GM12801 (cell line): ENCODE results near the gene DEPP1.

ENCODE experiments used
- TF ChIP-seq, protein P1 (sequence below): IDR thresholded peaks from one replicate; pipeline ENCODE4 v1.5.1; 2011; ENCODE audit warnings: control low read depth; ENCODE audit not compliant: insufficient read length; ENCODE audit errors: extremely low read depth

The DEPP1 gene

DNA sequence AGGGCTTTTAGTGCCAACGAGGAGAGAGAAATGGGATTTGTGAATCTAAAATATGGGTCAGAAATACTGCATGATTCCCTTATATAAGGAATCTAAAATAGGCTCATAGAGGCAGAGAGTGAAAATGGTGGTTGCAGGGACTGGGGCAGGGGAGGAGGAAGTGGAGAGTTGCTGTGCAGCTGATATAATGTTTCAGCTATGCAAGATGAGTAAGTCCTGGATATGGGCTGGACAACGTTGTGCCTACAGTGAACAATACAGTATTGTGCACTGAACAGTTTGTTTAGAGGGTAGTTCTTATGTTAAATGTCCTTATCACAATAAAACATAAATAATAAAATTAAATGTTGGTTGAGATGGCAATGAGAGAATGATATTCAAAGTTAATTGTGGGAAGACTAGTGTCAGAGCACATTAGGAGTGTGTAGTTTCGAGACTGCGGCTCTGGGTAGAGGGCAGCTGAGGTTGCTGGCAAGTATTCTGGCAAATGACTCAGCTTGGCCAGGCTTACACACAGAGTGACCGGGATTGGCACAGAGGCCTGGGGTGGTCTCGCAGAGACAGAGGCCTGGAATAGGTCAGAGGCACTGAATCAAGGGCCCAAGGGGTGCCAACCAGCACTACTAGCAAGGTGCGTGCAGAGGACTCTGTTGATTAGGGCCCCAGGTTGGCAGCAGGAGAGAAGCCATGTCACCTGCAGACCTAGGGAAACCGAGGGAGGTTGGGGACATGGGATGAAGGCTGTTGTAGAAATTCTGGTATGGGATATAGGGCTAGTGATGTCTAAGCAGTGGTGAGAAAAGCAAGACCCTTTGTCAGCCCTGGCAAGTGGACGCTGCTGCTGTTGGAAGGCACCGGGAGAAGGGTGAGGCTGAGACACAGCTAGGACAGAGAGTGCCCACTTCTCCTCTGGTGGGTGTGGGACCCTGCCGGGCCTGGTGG, 2.8 kb upstream of the DEPP1 start:
- TF ChIP-seq, protein P1, sequence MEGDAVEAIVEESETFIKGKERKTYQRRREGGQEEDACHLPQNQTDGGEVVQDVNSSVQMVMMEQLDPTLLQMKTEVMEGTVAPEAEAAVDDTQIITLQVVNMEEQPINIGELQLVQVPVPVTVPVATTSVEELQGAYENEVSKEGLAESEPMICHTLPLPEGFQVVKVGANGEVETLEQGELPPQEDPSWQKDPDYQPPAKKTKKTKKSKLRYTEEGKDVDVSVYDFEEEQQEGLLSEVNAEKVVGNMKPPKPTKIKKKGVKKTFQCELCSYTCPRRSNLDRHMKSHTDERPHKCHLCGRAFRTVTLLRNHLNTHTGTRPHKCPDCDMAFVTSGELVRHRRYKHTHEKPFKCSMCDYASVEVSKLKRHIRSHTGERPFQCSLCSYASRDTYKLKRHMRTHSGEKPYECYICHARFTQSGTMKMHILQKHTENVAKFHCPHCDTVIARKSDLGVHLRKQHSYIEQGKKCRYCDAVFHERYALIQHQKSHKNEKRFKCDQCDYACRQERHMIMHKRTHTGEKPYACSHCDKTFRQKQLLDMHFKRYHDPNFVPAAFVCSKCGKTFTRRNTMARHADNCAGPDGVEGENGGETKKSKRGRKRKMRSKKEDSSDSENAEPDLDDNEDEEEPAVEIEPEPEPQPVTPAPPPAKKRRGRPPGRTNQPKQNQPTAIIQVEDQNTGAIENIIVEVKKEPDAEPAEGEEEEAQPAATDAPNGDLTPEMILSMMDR: no peak

DNA sequence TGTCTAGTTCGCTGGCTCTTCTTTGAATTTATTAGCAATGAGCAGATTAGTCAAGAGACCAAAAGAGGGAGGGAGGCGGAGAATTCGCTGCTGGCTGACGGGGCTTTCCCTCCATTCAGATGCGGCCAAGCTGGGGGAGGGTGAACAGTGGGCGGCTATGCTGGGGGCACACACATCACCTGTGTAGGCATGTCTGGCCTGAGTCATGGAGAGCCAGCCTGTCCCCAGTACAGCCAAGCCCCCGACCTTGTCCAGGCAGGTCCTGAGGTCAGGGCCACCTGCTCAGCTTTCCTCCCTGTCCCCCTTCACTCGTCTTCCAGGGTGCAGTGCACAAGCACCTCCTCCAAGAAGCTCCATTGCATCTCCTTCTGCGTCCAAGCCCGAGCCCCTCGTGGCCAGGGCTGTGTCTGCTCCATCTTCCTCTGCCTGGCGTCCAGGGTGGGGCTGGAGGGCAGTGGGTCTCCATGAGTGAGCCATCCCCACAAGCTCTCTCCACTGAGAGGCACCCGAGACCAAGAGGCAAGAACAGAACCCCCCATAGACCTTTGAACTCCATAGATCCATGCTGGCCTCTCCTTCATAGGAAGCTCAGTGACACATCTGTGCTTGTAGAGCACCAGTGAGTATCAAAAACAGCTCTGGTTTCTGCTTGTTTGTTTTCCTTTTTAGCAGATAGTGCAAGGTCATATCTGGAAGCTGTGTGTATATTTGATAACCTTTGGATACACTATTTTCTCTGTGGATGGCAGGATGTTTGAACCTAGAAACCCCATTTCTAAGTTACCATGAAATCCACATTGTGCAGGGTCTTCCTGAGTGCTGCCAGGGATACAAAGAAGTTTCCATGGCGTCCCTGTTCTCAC, 1.9 kb upstream of the DEPP1 start:
- TF ChIP-seq, protein P1: no peak

DNA sequence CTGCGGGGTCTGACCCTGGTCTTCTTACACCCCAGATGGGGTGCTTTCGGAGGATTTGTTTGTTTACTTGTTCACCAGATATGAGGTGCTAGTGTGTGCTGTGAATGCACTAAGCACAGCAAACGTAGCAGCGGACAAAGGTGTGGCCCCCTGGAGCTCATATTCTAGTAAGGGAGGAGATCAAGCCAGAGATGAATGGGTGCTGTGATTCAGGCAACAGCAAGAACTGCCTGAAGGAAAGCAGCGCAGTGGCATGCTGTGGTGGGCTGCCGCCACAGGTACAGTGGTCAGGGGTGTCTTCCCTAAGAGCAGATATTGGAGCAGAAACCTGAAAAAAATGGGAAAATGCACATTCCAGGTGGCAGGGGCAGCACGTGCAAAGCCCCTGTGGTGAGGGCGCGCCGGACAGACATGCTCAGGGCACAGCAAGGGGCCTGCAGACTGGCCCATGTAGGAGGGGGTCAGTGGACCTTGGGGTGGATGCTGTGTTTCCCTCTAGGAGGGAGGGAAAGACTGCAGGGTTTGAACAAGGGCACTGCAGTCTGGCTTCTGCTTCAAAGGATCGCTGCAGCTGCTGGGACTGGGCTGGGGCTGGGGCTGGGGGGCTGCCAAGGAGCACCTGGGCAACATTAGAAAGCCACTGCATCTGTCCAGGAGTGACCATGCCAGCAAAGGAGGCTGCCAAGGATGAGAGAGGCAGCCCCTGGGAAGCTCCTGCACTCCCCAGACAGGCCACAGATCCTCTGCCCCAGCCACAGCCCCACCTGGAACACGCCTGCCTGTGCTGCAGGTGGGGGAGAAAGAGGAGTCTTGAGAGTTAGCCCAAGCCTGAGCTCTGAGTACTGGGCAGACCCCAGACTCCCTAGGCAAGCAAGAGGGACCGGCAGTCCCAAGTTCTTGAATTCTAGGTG, 927 bp upstream of the DEPP1 start:
- TF ChIP-seq, protein P1: no peak

DNA sequence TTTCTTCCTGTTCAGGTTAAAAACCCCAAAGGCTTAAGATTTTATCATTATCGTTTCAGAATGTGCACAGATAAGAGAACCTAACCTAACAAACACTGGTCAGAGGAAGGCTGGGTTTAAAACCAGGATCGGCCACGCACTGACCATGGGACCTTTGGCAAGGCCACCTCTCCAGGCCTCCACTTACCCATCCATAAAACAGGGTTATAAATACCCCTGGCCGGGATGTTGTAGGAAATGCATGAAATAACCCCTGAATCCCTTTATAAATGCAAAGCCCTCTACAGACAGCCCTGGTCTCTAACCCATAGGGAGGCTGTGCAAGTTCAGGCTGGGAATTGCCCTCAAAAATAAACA, 418 bp downstream of the DEPP1 start:
- TF ChIP-seq, protein P1: no peak

DNA sequence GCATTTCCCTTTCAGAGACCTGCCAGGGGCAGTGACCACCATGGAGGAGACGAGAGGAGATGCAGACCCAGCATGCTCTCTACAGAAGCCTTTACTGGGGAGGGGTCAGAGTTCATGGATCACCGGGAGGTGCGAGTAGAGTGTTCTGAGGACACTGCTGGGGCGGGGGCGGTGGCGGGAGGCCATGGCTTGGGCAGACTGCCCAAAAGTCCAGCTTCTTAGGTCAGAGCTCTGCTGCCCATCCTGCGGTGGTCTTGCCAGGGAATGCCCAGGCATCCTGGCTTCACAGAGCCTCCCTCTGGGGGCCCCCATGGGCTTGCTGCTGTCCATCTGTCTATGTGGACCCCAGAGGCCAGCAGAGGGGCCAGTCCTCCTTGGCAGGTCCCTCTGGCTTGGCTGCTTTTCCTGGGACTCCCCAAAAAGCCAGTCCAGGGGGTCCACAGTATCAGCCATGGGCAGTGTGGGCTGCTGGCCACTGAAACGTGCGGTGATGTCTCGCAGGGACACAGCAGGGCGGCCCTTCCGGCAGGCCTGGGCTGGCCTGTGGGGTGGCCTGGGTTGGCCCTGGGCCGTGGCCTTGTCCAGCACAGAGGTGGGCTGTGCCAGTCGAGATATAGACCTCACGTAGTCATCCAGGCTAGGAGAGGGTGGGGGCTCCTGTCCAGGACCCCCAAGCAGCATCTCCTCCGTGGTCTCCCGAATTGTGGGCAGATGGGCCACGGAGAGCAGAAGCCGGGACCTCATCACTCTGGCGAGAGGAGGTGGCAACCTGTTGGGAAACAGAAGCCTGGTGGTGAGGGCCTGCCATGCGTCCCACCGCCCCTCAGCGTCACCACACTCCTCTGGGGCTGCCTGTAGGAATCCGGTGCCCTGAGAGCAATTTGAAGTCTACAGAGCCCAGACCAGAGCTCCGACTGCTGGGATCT, 1.1 kb downstream of the DEPP1 start:
- TF ChIP-seq, protein P1: no peak

DNA sequence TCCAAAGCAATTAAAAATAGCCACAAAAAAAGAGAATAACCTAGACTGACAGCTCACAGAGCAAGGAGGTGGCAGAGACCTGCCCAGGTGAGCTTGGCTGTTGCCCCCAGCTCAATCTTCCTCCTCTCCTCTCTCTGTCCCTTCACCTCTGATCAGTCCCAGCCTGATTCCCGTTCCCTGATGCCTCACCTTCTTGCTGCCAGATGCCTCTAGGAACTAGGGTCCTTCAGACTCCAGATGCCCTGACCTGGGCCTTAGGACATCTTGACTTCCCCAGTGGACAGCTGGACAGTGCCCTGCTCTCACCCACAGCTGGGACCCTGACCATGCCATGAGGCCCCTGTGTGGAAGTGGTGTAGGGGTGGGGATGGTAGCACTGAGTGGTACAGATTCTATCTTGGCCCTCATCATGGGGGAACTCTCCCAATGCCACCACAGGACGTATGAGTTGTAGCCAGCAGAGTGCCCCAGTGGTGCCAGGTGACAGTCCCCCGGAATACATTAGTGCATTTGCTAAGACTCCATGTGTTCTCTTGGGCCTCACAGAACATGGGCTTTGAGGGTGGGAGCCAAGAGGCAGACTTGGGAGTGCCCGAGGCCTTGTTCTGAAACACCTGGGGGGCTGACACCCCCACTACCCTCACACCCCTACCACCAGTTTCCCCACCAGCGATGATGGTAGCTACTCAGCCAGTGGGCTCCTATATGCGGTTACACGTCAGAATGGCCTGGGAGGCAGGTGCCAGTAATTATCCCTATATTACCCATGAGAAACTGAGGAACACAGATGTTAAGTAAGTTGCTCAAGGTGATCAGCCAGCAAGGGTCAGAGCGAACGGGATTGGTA, 2.0 kb downstream of the DEPP1 start:
- TF ChIP-seq, protein P1: no peak
